DOHH2 (cell line): ENCODE measurements around the gene MMEL1.
"Not testable (repeated sequence)": the region's sequence is repeated elsewhere in the genome, so short reads cannot be mapped to it uniquely, and the experiment has no call there.

Source experiments
- H3F3A ChIP-seq: fragments of 200-600 bp; sonication (generic), shearing (Covaris generic); 2 replicates; pipeline ENCODE4 v1.6.0; 2016; ENCODE audit warnings: antibody characterized with exemption, mild to moderate bottlenecking; ENCODE audit not compliant: control insufficient read depth, insufficient read depth
- H3K27ac ChIP-seq: fragments of 200-600 bp; sonication (generic); 2 replicates; pipeline ENCODE4 v1.5.1; 2014; ENCODE audit warnings: low read depth, mild to moderate bottlenecking, low read length, moderate library complexity
- H3K27me3 ChIP-seq: fragments of 200-600 bp; sonication (generic); 2 replicates; pipeline ENCODE4 v1.6.1; 2014; ENCODE audit warnings: mild to moderate bottlenecking, low read length, mixed read lengths; ENCODE audit not compliant: control insufficient read depth
- H3K36me3 ChIP-seq: fragments of 200-600 bp; sonication (generic); 2 replicates; pipeline ENCODE4 v1.6.1; 2014; ENCODE audit warnings: mild to moderate bottlenecking, low read length, moderate library complexity, mixed read lengths; ENCODE audit not compliant: control insufficient read depth
- H3K4me1 ChIP-seq: fragments of 200-600 bp; sonication (generic); 2 replicates; pipeline ENCODE4 v1.6.1; 2014; ENCODE audit warnings: mild to moderate bottlenecking, low read length, mixed read lengths; ENCODE audit not compliant: control insufficient read depth
- H3K4me2 ChIP-seq: fragments of 200-600 bp; sonication (generic); 2 replicates; pipeline ENCODE4 v1.6.0; 2014; ENCODE audit warnings: mild to moderate bottlenecking, low read length, moderate library complexity
- H3K4me3 ChIP-seq: fragments of 200-600 bp; sonication (generic); 2 replicates; pipeline ENCODE4 v1.5.1; 2014; ENCODE audit warnings: mild to moderate bottlenecking, low read length, mixed read lengths
- H3K79me2 ChIP-seq: fragments of 200-600 bp; sonication (generic); 2 replicates; pipeline ENCODE4 v1.6.1; 2014; ENCODE audit warnings: mild to moderate bottlenecking, low read length, mixed read lengths; ENCODE audit not compliant: control insufficient read depth
- H3K9me2 ChIP-seq: fragments of 200-600 bp; sonication (generic); replicated peaks from 2 replicates; pipeline ENCODE4 v1.6.1; 2014; ENCODE audit warnings: mild to moderate bottlenecking, low read length, mixed read lengths; ENCODE audit not compliant: control insufficient read depth
- H3K9me3 ChIP-seq: fragments of 200-600 bp; sonication (generic); 2 replicates; pipeline ENCODE4 v1.6.1; 2014; ENCODE audit warnings: antibody characterized with exemption, low read length, mixed read lengths; ENCODE audit not compliant: control insufficient read depth, insufficient read depth
- H4K20me1 ChIP-seq: fragments of 200-600 bp; sonication (generic); 2 replicates; pipeline ENCODE4 v1.6.0; 2014; ENCODE audit warnings: low read depth, mild to moderate bottlenecking, antibody characterized with exemption, low read length, moderate library complexity; ENCODE audit not compliant: control insufficient read depth, insufficient read depth
- EZH2phosphoT487 ChIP-seq: fragments of 200-600 bp; sonication (generic); IDR thresholded peaks from 2 replicates; pipeline ENCODE4 v1.6.1; 2017; ENCODE audit warnings: borderline replicate concordance, mild to moderate bottlenecking, antibody characterized with exemption, low read length, moderate library complexity, mixed read lengths
- TF ChIP-seq, protein P1 (sequence below): fragments of 200-600 bp; sonication (generic); IDR thresholded peaks from one replicate; pipeline ENCODE4 v1.5.1; 2014; ENCODE audit warnings: antibody characterized with exemption, mild to moderate bottlenecking, low read depth, low read length; ENCODE audit not compliant: poor library complexity, severe bottlenecking

Gene MMEL1

DNA sequence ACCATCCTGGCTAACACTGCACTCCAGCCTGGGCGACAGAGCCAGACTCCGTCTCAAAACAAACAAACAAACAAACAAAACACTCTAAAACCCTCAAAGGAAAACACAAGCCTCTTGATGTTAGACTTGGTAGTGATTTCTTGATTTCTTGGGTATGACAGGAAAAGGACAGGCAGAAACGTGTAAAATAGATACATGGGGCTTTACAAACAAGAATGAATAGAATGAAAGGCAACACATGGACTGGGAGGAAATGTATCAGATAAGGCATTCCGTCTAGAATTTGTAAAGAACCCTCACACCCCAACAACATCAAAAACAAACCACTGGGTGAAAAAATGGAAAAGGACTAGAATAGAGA lies 54.1 kb downstream of the MMEL1 start:
- no peaks in the 10 kb centered on the region for H4K20me1 ChIP-seq
- peak overlapping the region; percentile 74 for H3K27ac ChIP-seq
- peak overlapping the region; percentile 69 for H3K4me2 ChIP-seq
- H3K4me1 ChIP-seq, result peaks cover 76% of the 10 kb centered on the region
- peak overlapping the region; percentile 73 for H3K4me3 ChIP-seq
- no peaks in the 10 kb centered on the region for H3K36me3 ChIP-seq
- H3K79me2 ChIP-seq, result no peaks in the 10 kb centered on the region
- no peaks in the 10 kb centered on the region for H3K9me2 ChIP-seq
- H3F3A ChIP-seq, result 0 out of 2 replicates have a peak, but pooled peaks cover 3% of the 10 kb centered on the region
- H3K9me3 ChIP-seq, result no peaks in the 10 kb centered on the region
- TF ChIP-seq, protein P1, sequence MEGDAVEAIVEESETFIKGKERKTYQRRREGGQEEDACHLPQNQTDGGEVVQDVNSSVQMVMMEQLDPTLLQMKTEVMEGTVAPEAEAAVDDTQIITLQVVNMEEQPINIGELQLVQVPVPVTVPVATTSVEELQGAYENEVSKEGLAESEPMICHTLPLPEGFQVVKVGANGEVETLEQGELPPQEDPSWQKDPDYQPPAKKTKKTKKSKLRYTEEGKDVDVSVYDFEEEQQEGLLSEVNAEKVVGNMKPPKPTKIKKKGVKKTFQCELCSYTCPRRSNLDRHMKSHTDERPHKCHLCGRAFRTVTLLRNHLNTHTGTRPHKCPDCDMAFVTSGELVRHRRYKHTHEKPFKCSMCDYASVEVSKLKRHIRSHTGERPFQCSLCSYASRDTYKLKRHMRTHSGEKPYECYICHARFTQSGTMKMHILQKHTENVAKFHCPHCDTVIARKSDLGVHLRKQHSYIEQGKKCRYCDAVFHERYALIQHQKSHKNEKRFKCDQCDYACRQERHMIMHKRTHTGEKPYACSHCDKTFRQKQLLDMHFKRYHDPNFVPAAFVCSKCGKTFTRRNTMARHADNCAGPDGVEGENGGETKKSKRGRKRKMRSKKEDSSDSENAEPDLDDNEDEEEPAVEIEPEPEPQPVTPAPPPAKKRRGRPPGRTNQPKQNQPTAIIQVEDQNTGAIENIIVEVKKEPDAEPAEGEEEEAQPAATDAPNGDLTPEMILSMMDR, result no peak
- no peak for TF ChIP-seq EZH2phosphoT487
- no peaks in the 10 kb centered on the region for H3K27me3 ChIP-seq

DNA sequence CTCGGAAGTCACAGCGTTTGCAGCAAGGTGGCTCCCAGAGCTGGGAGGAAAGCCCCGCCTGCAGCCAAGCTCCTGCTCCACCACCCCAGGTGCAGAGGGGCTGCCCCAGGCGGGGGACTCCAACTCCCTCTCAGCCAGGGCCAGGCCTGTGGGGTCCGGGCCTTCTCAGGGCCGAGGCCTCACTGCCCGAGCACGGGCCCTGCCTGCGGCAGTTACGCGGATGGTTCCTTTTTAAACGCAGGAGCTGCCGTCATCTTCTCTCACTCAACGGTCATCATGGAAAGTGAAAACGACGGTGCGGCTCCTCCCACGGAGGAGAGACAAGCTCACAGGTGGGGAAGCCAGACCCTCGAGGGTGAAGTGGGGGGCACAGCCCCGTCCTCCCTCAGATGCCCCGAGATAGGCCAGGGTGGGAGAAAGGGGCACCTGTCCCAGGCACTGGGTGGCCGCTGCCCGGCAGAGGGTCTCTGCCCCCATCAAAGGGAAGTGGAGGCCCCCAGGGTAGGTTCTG lies 55.2 kb downstream of the MMEL1 start:
- H4K20me1 ChIP-seq, H3K9me2 ChIP-seq, H3K9me3 ChIP-seq, H3F3A ChIP-seq, H3K27me3 ChIP-seq, H3K36me3 ChIP-seq, H3K79me2 ChIP-seq: not testable (repeated sequence)
- H3K27ac ChIP-seq, result peak overlapping the region; percentile 74
- peaks cover 67% of the 10 kb centered on the region for H3K4me1 ChIP-seq
- peak overlapping the region; percentile 69 for H3K4me2 ChIP-seq
- H3K4me3 ChIP-seq, result peak overlapping the region; percentile 73

DNA sequence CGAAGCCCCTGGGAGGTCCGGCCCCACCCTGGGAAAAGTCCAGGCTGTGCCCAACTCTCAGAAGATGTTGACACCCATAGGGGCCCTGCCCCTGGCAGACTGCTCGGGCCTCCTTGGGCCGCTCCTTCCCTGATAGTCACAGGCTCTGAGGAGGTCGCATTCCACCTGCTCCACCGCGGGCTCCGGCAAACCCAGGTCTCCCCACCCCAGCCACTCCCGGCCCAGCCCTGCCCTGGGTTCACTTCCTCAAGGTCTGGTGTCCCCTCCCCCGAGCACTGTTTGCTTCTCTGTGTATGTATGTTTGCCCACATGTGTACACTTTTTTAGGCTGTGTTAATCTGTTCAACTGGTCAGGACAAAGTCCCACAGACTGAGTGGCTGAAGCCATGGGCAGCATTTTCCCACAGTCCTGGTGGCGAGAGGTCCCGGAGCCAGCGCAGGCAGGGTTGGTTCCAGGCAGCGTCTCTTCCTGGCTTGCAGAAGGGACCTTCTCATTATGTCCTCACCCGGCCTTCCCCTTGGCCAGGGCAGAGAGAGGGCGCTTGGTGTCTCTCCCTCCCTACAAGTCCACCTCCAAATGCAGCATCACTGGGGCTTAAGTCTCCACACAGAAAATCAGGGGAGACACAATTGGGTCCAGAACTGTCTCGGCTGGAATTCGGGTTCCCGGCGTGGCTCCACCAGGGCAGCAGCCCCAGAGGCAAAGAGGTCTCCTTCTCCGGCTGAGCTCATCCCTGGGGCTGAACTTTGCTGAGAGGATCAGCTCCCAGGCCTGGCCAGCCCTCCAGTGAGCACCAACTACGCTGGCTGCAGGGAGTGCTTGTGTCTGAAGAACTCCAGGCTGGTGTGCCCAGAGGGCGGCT lies 56.8 kb downstream of the MMEL1 start:
- no peaks in the 10 kb centered on the region for H3K9me2 ChIP-seq
- no peaks in the 10 kb centered on the region for H3K79me2 ChIP-seq
- H3K4me3 ChIP-seq, result peak overlapping the region; percentile 73
- H3F3A ChIP-seq, result 0 out of 2 replicates have a peak, but pooled peaks cover 3% of the 10 kb centered on the region
- H3K4me2 ChIP-seq, result peak overlapping the region; percentile 69
- H4K20me1 ChIP-seq, result no peaks in the 10 kb centered on the region
- no peaks in the 10 kb centered on the region for H3K27me3 ChIP-seq
- H3K9me3 ChIP-seq, result no peaks in the 10 kb centered on the region
- TF ChIP-seq, protein P1, result no peak
- TF ChIP-seq EZH2phosphoT487, result no peak
- no peaks in the 10 kb centered on the region for H3K36me3 ChIP-seq
- H3K27ac ChIP-seq, result peak overlapping the region; percentile 58
- peaks cover 52% of the 10 kb centered on the region for H3K4me1 ChIP-seq

DNA sequence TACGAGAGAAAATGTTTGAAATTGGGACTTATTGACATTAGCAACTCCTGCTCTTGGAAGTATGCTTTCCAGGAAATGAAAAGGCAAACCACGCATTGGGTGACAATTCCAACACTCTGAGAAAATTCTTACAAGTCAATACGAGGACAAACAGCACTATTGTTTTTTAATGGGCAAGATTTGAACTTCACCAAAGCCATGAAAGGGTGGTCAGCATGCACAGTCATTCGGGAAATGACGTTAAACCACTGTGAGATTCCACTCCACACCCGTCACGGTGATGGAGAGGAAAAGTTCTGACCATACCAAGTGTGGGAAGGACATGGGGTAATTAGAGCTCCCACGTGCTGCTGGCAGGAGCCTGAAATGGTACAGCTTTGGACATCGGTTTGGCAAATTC lies 58.5 kb downstream of the MMEL1 start:
- peaks cover 36% of the 10 kb centered on the region for H3K4me1 ChIP-seq
- H4K20me1 ChIP-seq, result no peaks in the 10 kb centered on the region
- no peak overlapping the region for H3K4me3 ChIP-seq

More for the DNA sequence above, 58.5 kb downstream of the MMEL1 start:
- no peaks in the 10 kb centered on the region for H3K27me3 ChIP-seq
- no peaks in the 10 kb centered on the region for H3K9me3 ChIP-seq
- H3K9me2 ChIP-seq, result no peaks in the 10 kb centered on the region
- H3K4me2 ChIP-seq, result no peak overlapping the region
- no peaks in the 10 kb centered on the region for H3K79me2 ChIP-seq
- TF ChIP-seq, protein P1, result no peak
- no peak for TF ChIP-seq EZH2phosphoT487
- H3F3A ChIP-seq, result 0 out of 2 replicates have a peak, but pooled peaks cover 3% of the 10 kb centered on the region
- H3K27ac ChIP-seq, result no peak overlapping the region
- no peaks in the 10 kb centered on the region for H3K36me3 ChIP-seq
